ENCODE results near the gene SCYGR5.

Gene SCYGR5

DNA sequence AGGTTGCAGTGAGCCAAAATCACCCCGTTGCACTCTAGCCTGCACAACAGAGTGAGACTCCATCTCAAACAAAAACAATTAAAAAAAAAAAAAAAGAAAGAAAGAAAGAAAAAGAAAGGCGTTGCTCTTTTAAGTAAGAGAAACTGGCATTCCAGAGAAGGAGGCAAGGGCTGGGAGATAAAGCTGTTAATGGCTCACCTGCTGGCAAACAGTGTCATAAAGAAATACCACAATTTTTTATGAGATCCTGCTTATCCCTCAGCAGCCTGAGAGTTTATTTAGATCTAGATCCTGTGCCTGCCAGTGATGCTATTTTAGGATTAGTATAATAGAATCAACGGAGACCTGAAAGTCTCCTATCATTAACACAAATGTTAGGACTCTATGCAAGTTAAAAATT lies 35.0 kb downstream of the SCYGR5 start:
- Histone ChIP-seq H3K9me2 (replicated peaks; ENCODE audit: insufficient read depth, low read length) (no peaks in the 10 kb centered on the region), H3K27ac (ENCODE audit: low read depth, low read length) (no peak overlapping the region), H2AFZ (ENCODE audit: low read depth, low read length, severe bottlenecking) (no peak overlapping the region), H3K36me3 (ENCODE audit: low read length) (no peaks in the 10 kb centered on the region), H3K4me2 (ENCODE audit: low read depth, low read length, poor library complexity, severe bottlenecking) (no peak overlapping the region), H3F3A (ENCODE audit: insufficient read depth) (no peaks in the 10 kb centered on the region), H3K4me3 (ENCODE audit: insufficient read depth, low read length, poor library complexity, severe bottlenecking) (no peak overlapping the region), H3K79me2 (ENCODE audit: insufficient read depth, low read length) (no peaks in the 10 kb centered on the region), H3K27me3 (ENCODE audit: low read length) (no peaks in the 10 kb centered on the region), H3K9me3 (ENCODE audit: insufficient read depth, low read length) (no peaks in the 10 kb centered on the region), H3K9ac (ENCODE audit: low read length) (no peak overlapping the region), H4K20me1 (ENCODE audit: low read depth, low read length) (no peaks in the 10 kb centered on the region)
- no peak for TF ChIP-seq EZH2phosphoT487 (conservative IDR thresholded peaks at IDR 0.05; ENCODE audit: low read length)
- TF ChIP-seq, protein P1, sequence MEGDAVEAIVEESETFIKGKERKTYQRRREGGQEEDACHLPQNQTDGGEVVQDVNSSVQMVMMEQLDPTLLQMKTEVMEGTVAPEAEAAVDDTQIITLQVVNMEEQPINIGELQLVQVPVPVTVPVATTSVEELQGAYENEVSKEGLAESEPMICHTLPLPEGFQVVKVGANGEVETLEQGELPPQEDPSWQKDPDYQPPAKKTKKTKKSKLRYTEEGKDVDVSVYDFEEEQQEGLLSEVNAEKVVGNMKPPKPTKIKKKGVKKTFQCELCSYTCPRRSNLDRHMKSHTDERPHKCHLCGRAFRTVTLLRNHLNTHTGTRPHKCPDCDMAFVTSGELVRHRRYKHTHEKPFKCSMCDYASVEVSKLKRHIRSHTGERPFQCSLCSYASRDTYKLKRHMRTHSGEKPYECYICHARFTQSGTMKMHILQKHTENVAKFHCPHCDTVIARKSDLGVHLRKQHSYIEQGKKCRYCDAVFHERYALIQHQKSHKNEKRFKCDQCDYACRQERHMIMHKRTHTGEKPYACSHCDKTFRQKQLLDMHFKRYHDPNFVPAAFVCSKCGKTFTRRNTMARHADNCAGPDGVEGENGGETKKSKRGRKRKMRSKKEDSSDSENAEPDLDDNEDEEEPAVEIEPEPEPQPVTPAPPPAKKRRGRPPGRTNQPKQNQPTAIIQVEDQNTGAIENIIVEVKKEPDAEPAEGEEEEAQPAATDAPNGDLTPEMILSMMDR (IDR thresholded peaks at IDR 0.05; ENCODE audit: insufficient read depth, low read length, poor library complexity, severe bottlenecking), result no peak

DNA sequence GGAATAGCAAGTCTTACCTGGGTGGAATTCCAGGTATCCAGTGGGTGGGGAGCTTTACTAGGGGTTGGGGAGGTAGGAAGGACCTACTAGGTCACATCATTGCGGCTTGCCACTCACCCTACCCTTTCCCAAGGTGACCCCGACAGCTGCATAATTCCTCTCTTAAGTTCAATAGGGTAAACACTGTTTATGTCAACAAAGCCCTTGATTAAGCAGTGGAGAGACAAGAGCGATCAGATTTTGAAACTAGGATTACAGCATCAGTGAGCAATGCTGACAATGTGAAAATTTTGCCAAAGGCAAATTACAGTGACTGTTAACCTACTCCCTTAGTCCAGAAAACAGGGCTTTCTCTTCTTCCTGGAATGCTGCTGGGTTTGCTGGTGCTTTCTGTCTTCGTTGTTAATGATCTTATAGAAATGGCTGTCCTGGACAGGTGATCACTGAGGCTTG lies 36.7 kb downstream of the SCYGR5 start:
- Histone ChIP-seq H3K27ac (ENCODE audit: low read depth, low read length) (no peak overlapping the region), H3K4me2 (ENCODE audit: low read depth, low read length, poor library complexity, severe bottlenecking) (no peak overlapping the region), H3K79me2 (ENCODE audit: insufficient read depth, low read length) (no peaks in the 10 kb centered on the region), H3K36me3 (ENCODE audit: low read length) (no peaks in the 10 kb centered on the region), H4K20me1 (ENCODE audit: low read depth, low read length) (no peaks in the 10 kb centered on the region), H3K9ac (ENCODE audit: low read length) (no peak overlapping the region), H3K27me3 (ENCODE audit: low read length) (no peaks in the 10 kb centered on the region), H2AFZ (ENCODE audit: low read depth, low read length, severe bottlenecking) (no peak overlapping the region), H3K4me3 (ENCODE audit: insufficient read depth, low read length, poor library complexity, severe bottlenecking) (no peak overlapping the region), H3K9me3 (ENCODE audit: insufficient read depth, low read length) (no peaks in the 10 kb centered on the region), H3F3A (ENCODE audit: insufficient read depth) (no peaks in the 10 kb centered on the region), H3K9me2 (replicated peaks; ENCODE audit: insufficient read depth, low read length) (no peaks in the 10 kb centered on the region)
- TF ChIP-seq, protein P1 (IDR thresholded peaks at IDR 0.05; ENCODE audit: insufficient read depth, low read length, poor library complexity, severe bottlenecking), result no peak

DNA sequence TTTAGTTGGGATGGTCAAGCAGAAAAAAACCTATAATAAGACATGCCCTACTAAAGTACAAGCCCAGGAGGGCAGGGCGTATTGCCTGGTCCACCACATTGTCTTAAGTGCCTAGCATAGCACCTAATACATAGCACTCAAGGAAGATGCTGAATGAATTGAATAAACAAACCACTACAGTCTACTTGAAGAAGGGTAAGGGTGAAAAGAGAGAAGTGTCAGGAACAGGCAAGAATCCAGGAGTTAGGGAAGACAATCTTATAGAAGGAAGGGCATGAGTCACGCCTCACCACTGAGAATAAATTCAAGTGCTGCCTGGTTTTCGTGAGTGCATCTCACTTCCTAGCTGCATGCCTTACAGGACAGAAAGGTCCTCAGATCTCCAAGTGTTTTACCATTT lies 37.4 kb downstream of the SCYGR5 start:
- Histone ChIP-seq H3K4me3 (ENCODE audit: insufficient read depth, low read length, poor library complexity, severe bottlenecking) (no peak overlapping the region), H3K9ac (ENCODE audit: low read length) (no peak overlapping the region), H4K20me1 (ENCODE audit: low read depth, low read length) (no peaks in the 10 kb centered on the region), H3K27me3 (ENCODE audit: low read length) (no peaks in the 10 kb centered on the region), H3K9me3 (ENCODE audit: insufficient read depth, low read length) (no peaks in the 10 kb centered on the region), H2AFZ (ENCODE audit: low read depth, low read length, severe bottlenecking) (no peak overlapping the region), H3K4me2 (ENCODE audit: low read depth, low read length, poor library complexity, severe bottlenecking) (no peak overlapping the region), H3K36me3 (ENCODE audit: low read length) (no peaks in the 10 kb centered on the region), H3F3A (ENCODE audit: insufficient read depth) (no peaks in the 10 kb centered on the region), H3K79me2 (ENCODE audit: insufficient read depth, low read length) (no peaks in the 10 kb centered on the region), H3K27ac (ENCODE audit: low read depth, low read length) (no peak overlapping the region), H3K9me2 (replicated peaks; ENCODE audit: insufficient read depth, low read length) (no peaks in the 10 kb centered on the region)
- TF ChIP-seq, protein P1 (IDR thresholded peaks at IDR 0.05; ENCODE audit: insufficient read depth, low read length, poor library complexity, severe bottlenecking), result no peak
- no peak for TF ChIP-seq EZH2phosphoT487 (conservative IDR thresholded peaks at IDR 0.05; ENCODE audit: low read length)
